Measurements from ENCODE around the gene CAMTA1. TPM values are rescaled to one million over a fixed set of nuclear protein-coding genes. Genes with fewer than 3 reads are reported as not detected.

The CAMTA1 gene
- total and polyA plus RNA-seq, 9 of the 15 experiments (the other 6 are each of a cell fraction or from before 2014, with no cell fraction given): 43.9 to 161 (median 65.9) TPM

DNA sequence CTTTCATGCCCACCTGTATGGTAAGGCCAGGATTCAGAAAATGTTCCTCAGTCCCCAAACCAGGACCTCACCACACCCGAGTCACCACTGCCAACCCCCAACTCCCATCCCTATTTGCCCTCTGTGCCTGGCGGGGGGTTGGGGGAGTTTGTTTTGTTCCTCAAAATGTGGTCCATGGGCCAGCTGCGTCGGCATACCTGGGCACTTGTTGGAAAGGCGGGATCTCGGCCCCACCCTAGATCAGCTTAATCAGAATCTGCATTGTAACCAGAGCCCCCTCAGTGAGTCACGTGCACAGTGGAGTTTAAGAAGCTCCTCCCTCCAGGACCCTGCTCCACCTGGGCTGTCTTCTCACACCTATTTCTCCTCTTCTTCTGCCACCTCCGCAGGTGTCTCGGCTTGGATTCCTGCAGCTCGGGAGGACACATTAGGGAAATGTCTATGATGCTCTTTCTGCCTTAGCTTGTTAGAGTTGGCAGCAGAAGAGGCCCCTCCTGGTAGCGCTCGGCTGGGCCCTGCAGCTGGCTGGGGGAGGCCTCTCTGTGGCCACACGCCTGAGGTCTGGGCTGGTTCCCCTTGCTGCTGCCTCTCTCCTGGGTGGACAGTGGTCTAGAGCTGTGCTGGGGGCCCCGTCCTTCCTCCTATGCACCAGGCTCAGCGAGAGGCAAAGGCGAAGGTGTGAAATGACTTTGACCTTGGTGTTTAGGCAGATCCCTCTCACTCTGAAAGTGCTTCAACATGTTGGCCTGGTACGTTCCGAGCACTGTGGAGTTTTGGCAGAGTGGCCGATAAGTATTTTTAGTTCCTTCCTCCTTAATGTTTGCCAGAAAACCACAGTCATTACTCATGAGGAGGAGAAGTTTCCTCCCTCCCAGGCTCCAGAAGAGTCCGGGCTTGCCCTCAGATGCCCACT, 41.8 kb upstream of the CAMTA1 start (continued):
- TF ChIP-seq, protein P1, sequence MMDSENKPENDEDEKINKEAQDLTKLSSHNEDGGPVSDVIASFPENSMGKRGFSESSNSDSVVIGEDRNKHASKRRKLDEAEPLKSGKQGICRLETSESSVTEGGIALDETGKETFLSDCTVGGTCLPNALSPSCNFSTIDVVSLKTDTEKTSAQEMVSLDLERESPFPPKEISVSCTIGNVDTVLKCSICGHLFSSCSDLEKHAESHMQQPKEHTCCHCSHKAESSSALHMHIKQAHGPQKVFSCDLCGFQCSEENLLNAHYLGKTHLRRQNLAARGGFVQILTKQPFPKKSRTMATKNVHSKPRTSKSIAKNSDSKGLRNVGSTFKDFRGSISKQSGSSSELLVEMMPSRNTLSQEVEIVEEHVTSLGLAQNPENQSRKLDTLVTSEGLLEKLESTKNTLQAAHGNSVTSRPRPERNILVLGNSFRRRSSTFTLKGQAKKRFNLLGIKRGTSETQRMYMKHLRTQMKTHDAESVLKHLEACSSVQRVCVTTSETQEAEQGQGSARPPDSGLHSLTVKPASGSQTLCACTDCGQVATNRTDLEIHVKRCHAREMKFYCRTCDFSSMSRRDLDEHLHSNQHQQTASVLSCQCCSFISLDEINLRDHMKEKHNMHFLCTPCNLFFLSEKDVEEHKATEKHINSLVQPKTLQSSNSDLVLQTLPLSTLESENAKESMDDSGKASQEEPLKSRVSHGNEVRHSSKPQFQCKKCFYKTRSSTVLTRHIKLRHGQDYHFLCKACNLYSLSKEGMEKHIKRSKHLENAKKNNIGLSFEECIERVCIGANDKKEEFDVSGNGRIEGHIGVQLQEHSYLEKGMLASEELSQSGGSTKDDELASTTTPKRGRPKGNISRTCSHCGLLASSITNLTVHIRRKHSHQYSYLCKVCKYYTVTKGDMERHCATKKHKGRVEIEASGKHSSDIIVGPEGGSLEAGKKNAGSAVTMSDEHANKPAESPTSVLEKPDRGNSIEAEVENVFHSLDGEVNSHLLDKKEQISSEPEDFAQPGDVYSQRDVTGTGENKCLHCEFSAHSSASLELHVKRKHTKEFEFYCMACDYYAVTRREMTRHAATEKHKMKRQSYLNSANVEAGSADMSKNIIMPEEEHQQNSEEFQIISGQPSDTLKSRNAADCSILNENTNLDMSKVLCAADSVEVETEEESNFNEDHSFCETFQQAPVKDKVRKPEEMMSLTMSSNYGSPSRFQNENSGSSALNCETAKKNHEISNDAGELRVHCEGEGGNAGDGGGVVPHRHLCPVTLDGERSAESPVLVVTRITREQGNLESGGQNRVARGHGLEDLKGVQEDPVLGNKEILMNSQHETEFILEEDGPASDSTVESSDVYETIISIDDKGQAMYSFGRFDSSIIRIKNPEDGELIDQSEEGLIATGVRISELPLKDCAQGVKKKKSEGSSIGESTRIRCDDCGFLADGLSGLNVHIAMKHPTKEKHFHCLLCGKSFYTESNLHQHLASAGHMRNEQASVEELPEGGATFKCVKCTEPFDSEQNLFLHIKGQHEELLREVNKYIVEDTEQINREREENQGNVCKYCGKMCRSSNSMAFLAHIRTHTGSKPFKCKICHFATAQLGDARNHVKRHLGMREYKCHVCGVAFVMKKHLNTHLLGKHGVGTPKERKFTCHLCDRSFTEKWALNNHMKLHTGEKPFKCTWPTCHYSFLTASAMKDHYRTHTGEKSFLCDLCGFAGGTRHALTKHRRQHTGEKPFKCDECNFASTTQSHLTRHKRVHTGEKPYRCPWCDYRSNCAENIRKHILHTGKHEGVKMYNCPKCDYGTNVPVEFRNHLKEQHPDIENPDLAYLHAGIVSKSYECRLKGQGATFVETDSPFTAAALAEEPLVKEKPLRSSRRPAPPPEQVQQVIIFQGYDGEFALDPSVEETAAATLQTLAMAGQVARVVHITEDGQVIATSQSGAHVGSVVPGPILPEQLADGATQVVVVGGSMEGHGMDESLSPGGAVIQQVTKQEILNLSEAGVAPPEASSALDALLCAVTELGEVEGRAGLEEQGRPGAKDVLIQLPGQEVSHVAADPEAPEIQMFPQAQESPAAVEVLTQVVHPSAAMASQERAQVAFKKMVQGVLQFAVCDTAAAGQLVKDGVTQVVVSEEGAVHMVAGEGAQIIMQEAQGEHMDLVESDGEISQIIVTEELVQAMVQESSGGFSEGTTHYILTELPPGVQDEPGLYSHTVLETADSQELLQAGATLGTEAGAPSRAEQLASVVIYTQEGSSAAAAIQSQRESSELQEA (IDR thresholded peaks at IDR 0.05; ENCODE audit: low read depth): no peak
- no peak for TF ChIP-seq SMAD2 (IDR thresholded peaks at IDR 0.05; ENCODE audit: low read depth, low read length)
- peak; percentile 26; the same call in 1 of the 2 replicates for TF ChIP-seq ETV5 (CRISPR knock-in tag; IDR thresholded peaks at IDR 0.05; ENCODE audit: low read depth)
- TF ChIP-seq MECOM (CRISPR knock-in tag; IDR thresholded peaks at IDR 0.05): no peak
- TF ChIP-seq ZNF311 (CRISPR knock-in tag; IDR thresholded peaks at IDR 0.05): no peak
- 0 out of 4 replicates have a peak, but pooled peaks of 1 of the 2 experiments have one; percentile 46 for TF ChIP-seq TEAD1 (CRISPR knock-in tag; IDR thresholded peaks at IDR 0.05)
- no peak for TF ChIP-seq RHOXF2B (CRISPR knock-in tag; conservative IDR thresholded peaks at IDR 0.05)
- TF ChIP-seq U2AF1 (optimal IDR thresholded peaks at IDR 0.05; ENCODE audit: low read depth, low read length): no peak
- no peak for TF ChIP-seq BRF2 (IDR thresholded peaks at IDR 0.05; ENCODE audit: borderline replicate concordance, insufficient read depth, insufficient read length)
- peak; percentile 36; the same call in 1 of the 2 replicates for TF ChIP-seq SPI1 (IDR thresholded peaks at IDR 0.05; ENCODE audit: borderline replicate concordance, low read depth, low read length)
- TF ChIP-seq MAX (CRISPR knock-in tag; IDR thresholded peaks at IDR 0.05): 0 out of 2 replicates have a peak, but pooled peaks have one; percentile 28
- TF ChIP-seq TFAP4 (CRISPR knock-in tag; IDR thresholded peaks at IDR 0.05; ENCODE audit: borderline replicate concordance): peak; percentile 62
- no peak for TF ChIP-seq RFX7 (CRISPR knock-in tag; IDR thresholded peaks at IDR 0.05)
- TF ChIP-seq PTRF (tag; IDR thresholded peaks at IDR 0.05): no peak
- no peak for TF ChIP-seq ILK (tag; IDR thresholded peaks at IDR 0.05; ENCODE audit: borderline replicate concordance, low read depth)
- peak; percentile 47; the same call in 1 of the 2 replicates for TF ChIP-seq FOSL1 (tag; conservative IDR thresholded peaks at IDR 0.05)
- TF ChIP-seq ZBED1 (IDR thresholded peaks at IDR 0.05): no peak
